SKM-1 (cell line): ENCODE data around the gene VGLL3.

Experiments
- DNase-seq: peaks from one replicate; lab custom pipeline; 2025; ENCODE audit not compliant: unreplicated experiment; lab: John Stamatoyannopoulos, UW

The VGLL3 gene

GRCh38 chr3:86951322-86951721, 39.6 kb downstream of the VGLL3 start:
- DNase-seq, result no peak

- DNase-seq, result no peak
Measured at GRCh38 chr3:86950717-86951116, 40.2 kb downstream of the VGLL3 start.

- DNase-seq, result no peak
Measured at GRCh38 chr3:86949850-86950249, 41.1 kb downstream of the VGLL3 start.

- no peak for DNase-seq
Measured at GRCh38 chr3:86948822-86949221, 42.1 kb downstream of the VGLL3 start.

GRCh38 chr3:86942206-86942605, 48.7 kb downstream of the VGLL3 start:
- no peak for DNase-seq

- DNase-seq, result no peak
Measured at GRCh38 chr3:86938416-86939105, 52.4 kb downstream of the VGLL3 start.

GRCh38 chr3:86937306-86937791, 53.6 kb downstream of the VGLL3 start:
- DNase-seq, result no peak

GRCh38 chr3:86934851-86935250, 56.1 kb downstream of the VGLL3 start:
- DNase-seq, result no peak

GRCh38 chr3:86930831-86931230, 60.1 kb downstream of the VGLL3 start:
- DNase-seq, result no peak

- DNase-seq, result no peak
Measured at GRCh38 chr3:86930181-86930580, 60.8 kb downstream of the VGLL3 start.

GRCh38 chr3:86929046-86929445, 61.9 kb downstream of the VGLL3 start:
- DNase-seq, result no peak

GRCh38 chr3:86923071-86923491, 67.9 kb downstream of the VGLL3 start:
- no peak for DNase-seq

- no peak for DNase-seq
Measured at GRCh38 chr3:86921971-86922680, 68.8 kb downstream of the VGLL3 start.

- no peak for DNase-seq
Measured at GRCh38 chr3:86914670-86915069, 76.3 kb downstream of the VGLL3 start.

GRCh38 chr3:86913160-86913559, 77.8 kb downstream of the VGLL3 start:
- no peak for DNase-seq

GRCh38 chr3:86895202-86895601, 95.7 kb downstream of the VGLL3 start:
- no peak for DNase-seq

GRCh38 chr3:86890741-86891396, 100.1 kb downstream of the VGLL3 start:
- no peak for DNase-seq
